ENCODE results near the gene EYS. TPM values are rescaled to one million over a fixed set of nuclear protein-coding genes. Genes with fewer than 3 reads are reported as not detected.

The EYS gene
- total RNA-seq, 1 experiment from 2014 or later, result not detected

DNA sequence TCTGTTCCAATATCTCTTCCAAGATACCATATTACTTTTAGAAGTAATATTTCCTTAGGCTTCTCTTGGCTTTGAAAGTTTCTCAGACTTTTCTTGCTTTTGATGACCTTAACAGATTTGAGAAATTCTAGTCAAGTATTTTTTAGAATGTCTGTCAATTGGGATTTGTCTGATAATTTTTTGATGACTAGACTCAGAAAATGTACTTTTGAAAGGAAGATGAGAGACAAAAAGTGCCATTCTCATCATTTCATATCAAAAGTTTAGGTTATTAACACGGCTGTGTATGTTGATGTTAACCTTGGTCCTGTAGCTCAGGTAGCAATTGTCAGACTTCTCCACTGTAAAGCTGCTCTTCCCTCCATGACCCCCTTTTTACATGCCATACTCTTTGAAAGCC, 651.5 kb downstream of the EYS start:
- ChIA-PET RAD21 (ENCODE audit: low non-redundant PET in 1 of 2, low total read pairs in 2 of 2, uncharacterized antibody in 2 of 2, unreplicated experiment in 2 of 2) (no interaction called here), POLR2A (no interaction called here), CTCF (no interaction called here)
- Histone ChIP-seq H4K20me1 (ENCODE audit: insufficient read depth) (no peaks in the 10 kb centered on the region), H3K27me3 (ENCODE audit: insufficient read depth, low read length) (no peaks in the 10 kb centered on the region), H3K4me3 (replicated peaks in 1 of 2; ENCODE audit: low read depth in 1 of 2, low read length in 2 of 2) (no peak overlapping the region), H3K27ac (ENCODE audit: low read depth, low read length) (no peak overlapping the region), H3K9me3 (ENCODE audit: control insufficient read depth in 1 of 2, insufficient read depth in 1 of 2, low read depth in 1 of 2, low read length in 2 of 2) (peaks cover 2 to 22% of the 10 kb centered on the region in 2 experiments; a peak in 1 of 4 replicates), H2AFZ (ENCODE audit: low read depth, low read length, poor library complexity, severe bottlenecking) (no peak overlapping the region), H3K4me2 (ENCODE audit: low read length) (no peak overlapping the region), H3K79me2 (ENCODE audit: insufficient read depth, low read length) (no peaks in the 10 kb centered on the region), H3K9me2 (ENCODE audit: insufficient read depth) (no peaks in the 10 kb centered on the region), H3K4me1 (ENCODE audit: control insufficient read depth in 1 of 2, insufficient read depth in 2 of 2, low read length in 2 of 2) (no peaks in the 10 kb centered on the region), H3K36me3 (ENCODE audit: control insufficient read depth in 1 of 2, insufficient read depth in 2 of 2, low read length in 2 of 2) (no peaks in the 10 kb centered on the region), H3K9ac (ENCODE audit: low read length) (no peak overlapping the region)
- ATAC-seq (no peak), DNase-seq (ENCODE audit: low read depth, low spot score) (no peak)
- TF ChIP-seq, protein P1, sequence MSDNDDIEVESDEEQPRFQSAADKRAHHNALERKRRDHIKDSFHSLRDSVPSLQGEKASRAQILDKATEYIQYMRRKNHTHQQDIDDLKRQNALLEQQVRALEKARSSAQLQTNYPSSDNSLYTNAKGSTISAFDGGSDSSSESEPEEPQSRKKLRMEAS (IDR thresholded peaks at IDR 0.05), result no peak
- TF ChIP-seq EZH2 (IDR thresholded peaks at IDR 0.05) (no peak), RAD21 (IDR thresholded peaks at IDR 0.05; ENCODE audit: low read depth) (no peak), POLR2AphosphoS5 (IDR thresholded peaks at IDR 0.05; ENCODE audit: low read depth, low read length) (no peak), SRF (IDR thresholded peaks at IDR 0.05; ENCODE audit: low read depth) (no peak), JUND (IDR thresholded peaks at IDR 0.05) (no peak), CBX3 (IDR thresholded peaks at IDR 0.05; ENCODE audit: low read depth) (no peak), TCF7L2 (IDR thresholded peaks at IDR 0.05; ENCODE audit: borderline replicate concordance, extremely low read depth, insufficient read depth, insufficient read length) (no peak), CEBPB (IDR thresholded peaks at IDR 0.05; ENCODE audit: low read depth) (no peak)
- TF ChIP-seq, protein P2, sequence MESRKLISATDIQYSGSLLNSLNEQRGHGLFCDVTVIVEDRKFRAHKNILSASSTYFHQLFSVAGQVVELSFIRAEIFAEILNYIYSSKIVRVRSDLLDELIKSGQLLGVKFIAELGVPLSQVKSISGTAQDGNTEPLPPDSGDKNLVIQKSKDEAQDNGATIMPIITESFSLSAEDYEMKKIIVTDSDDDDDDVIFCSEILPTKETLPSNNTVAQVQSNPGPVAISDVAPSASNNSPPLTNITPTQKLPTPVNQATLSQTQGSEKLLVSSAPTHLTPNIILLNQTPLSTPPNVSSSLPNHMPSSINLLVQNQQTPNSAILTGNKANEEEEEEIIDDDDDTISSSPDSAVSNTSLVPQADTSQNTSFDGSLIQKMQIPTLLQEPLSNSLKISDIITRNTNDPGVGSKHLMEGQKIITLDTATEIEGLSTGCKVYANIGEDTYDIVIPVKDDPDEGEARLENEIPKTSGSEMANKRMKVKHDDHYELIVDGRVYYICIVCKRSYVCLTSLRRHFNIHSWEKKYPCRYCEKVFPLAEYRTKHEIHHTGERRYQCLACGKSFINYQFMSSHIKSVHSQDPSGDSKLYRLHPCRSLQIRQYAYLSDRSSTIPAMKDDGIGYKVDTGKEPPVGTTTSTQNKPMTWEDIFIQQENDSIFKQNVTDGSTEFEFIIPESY (IDR thresholded peaks at IDR 0.05; ENCODE audit: extremely low read depth, insufficient replicate concordance, low read length), result no peak
- TF ChIP-seq, protein P3, sequence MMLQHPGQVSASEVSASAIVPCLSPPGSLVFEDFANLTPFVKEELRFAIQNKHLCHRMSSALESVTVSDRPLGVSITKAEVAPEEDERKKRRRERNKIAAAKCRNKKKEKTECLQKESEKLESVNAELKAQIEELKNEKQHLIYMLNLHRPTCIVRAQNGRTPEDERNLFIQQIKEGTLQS (IDR thresholded peaks at IDR 0.05), result no peak
- intact Hi-C loops (cut with micrococcal nuclease), result no loop called here
- no TSS peak for BruUV-seq (replicated peaks)
